Stimulated activated naive CD8-positive, alpha-beta T cell treated with anti-CD3 and anti-CD28 coated beads, Interleukin-15, Interleukin-2, amounts not matched to agents 100 U/mL and 50 U/mL, for 24 hours (primary cell): ENCODE measurements around the gene ITIH3.

Source experiments
- ATAC-seq: fragments of 150-1000 bp; cut with Tn5 transposase; one replicate; pipeline ENCODE4 v1.10.0; 2021
- DNase-seq: peaks from one replicate; pipeline ENCODE4 v3.0.0; 2021

Gene ITIH3

DNA sequence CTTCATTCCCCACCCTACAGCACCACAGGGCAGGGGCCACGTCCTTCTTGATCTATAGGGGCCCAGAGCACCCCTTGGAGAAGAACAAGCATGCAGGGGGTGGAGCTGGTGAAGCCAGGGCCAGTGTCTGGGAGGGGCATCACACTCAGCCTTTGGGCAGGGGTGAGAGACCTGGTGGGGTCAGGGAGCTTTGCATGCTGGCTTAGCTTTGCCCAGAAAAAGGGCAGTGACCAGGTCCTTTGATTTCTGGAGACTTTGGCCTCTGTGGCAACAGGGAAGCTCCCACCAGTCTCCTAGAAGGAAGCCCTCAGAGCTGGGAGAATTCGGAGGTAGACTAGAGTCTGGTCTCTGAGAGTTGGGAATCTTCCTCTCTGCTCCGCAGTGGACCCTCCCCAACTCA, 34.9 kb downstream of the ITIH3 start:
- ATAC-seq (no peak), DNase-seq (no peak)

DNA sequence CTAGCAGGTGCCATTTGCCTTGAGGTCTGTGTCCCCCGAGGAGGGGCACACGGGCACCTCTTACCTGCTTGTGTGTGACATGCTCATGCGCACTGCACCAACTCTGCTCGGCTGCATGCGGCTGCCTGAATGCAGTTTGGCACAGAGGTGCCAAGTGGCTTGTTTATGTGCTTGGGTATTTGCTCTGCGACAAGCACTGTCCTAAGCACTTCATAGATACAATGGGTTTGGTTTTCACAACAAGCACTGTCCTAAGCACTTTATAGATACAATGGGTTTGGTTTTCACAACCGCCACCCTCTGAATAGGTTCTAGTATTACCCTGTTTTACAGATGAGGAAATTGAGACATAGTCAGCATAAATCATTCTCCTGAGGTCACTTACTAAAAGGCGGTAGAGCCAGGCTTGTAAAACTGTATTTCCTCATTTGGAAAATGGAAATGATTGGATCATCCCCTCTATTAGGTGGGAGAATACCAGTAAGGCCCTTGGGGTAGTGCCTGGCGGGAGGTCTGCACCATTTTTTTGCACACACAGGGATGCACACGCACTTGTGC, 35.4 kb downstream of the ITIH3 start:
- no peak for DNase-seq
- no peak for ATAC-seq

DNA sequence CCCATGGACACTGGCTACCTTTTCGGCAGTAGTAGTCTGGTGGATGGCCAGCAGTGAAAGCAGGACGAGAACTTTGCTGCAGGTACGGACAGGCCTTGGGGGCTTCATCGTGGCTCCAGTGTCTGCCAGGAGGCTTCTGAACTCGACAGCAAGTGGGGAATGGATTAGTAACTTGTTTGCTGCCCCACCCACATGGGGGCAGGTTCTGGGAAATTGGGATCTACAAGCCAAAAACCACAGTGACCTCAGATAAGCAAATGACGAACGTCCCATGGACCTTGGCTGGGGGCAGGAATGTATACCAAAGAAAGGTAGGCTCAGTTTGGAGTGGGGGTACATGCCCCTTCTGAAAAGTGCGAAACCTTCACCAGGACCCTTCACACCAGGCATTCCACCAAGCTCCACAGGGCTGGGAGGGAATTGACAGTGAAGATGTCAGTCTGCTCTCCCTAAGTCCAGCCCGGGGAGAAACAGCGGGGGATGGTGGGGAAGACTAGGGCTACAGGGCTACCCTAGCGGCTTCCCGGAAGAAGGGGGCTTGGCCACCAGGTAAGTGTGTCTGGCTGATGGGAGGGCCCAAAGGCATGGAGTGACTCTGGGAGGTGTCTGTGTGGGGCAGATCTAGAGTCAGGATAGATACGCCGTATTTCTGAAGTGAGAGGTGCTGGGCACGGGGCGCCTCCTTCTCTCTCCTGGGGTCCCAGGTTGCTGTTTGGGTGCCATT, 36.1 kb downstream of the ITIH3 start, which contains the start of gene ITIH4:
Gene ITIH4 (minus strand): TSS at position 138 of the 724 bp plus-strand sequence. CDS start 30 bp downstream, at position 108.
- DNase-seq (no peak), ATAC-seq (no peak)

DNA sequence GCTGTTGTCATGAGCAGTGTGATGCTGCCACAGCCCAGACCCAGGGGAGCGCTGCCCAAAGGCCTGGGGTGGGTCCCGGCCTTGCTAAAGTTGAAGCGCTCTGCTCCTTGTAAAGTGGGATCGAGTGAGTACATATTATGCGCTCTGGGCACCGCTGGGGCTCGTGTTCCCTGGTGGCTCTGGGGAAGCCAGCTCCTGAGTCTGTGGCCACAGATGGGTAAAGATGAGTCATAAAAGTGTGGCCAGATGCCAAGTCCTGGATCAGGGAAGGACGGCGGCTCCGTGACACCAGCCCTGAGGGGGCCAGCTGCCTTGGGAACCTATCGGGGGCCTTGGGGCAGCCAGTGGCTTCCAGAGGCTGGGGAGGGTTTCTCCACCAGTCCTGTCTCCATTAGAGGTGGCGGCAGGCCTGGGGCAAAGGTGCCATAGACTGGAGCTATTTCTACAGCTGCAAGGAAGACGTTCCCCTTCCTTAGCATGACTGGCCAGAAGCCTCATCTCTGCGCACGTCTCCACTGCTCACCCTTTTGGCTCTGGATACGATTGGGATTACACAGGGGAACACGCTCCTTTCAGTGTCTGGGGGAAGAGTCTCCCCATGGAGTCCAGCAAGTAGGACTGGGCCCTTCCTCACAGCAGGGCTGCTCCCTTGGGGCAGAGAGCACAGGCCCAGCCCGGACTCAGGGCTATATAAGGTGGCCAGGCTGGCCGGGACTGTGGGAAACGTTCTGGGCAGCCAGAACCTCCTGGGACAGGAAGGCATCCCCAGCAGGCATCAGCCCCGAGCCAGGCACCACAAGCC, 37.1 kb downstream of the ITIH3 start:
- DNase-seq = no peak
- no peak for ATAC-seq

DNA sequence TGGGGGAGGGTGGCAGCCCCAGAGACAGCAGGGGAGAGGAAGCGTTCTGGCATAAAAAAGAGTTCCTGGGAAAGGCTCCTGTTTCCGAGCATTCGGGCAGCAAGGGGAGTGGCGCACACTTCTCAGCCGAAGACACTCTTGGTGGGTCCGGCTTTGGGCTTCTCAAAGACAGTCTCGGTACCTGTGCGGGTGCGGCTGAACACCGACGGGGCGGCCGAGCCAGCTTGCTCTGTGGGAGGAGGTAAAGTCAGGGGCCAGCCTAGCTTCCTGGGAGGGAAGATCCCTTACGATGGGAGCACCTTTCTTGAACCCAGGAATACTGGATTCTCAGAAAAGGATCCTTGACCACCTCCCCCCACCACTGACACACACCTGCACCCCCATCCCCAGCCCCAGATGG, 38.6 kb downstream of the ITIH3 start:
- ATAC-seq (no peak), DNase-seq (no peak)

DNA sequence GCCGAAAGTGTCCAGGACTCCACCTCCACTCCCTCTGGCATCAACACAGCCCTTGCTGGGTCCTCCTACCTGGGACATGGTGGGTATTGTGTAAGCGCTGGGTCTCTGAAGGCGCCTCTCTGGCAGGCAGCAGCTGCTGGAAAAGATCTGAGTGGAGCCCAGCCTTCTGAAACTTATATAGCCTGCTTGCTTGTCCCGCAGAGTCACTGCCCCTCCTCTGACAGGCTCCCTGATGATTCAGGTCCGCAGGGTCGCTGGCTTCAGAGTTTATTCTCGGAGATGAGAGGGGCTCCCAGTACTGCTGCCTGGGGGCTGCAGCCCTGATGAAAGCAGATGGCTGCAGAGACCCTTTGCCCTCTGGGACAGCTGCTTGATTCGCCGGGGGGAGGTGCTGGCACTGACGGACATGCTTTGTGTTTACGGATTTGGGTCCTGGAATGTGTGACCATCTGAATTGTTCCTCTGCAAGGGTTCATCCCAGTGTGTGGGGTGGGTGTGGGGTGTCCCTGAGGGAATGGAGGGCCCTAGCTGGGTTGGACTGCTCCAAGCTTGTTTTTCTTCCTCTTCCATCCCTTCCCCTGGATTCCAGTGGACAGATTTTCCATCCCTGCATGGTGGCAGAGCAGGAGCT, 40.4 kb downstream of the ITIH3 start, which contains the start of gene MUSTN1:
Gene MUSTN1 (minus strand): TSS at position 149 of the 631 bp plus-strand sequence. CDS start 71 bp downstream, at position 78.
- ATAC-seq = no peak
- no peak for DNase-seq

DNA sequence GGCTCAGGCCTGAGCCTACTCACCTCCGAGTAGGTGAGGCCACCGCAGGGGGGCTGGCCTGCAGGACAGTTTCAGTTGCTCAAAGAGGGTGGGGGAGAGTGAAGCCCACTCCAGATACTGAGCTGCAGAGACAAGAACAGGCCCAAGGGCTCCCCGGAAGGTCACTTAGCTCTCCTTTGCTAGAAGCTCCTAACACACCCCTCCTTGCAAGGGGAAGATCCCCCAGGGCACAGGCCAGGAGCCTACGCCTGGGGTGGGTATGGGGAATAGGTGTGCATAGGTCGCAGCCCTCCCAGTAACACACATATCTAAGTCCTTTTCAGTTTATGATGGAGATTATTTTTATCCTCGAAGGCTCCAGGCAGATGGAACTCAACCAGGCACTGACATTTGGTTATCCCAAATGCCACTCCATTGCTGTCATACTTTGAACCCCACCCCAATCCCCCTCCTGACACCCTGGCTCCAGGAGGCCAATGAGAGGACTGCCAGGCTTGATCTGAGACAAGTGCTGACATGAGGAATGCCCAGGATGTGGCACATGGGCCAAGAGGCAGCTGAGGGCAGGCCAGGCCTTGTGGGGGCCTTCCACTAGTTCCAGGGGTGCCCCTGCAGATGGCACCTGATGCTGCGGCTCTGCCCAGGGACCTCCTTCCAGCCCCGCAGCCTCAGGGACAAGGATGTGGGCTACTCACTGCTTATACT, 41.3 kb downstream of the ITIH3 start:
- ATAC-seq (no peak), DNase-seq (no peak)

DNA sequence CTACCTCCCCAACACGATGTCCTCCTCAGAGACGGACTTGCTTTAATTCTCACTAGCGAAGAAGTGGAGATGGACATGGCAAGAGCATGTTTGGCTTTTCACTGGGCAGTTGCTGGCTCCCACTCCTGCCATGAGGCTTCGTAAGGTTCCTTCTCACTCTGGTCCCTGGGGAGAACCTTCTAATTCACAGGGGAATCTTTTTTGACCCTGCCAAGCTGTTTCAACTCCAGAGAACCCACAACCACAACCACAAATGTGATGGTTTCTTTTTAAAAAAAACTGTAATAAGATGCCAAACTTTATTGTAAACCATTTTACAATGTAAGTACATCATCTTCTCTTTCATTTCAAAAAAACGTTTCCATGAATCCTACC, 41.9 kb downstream of the ITIH3 start:
- DNase-seq (no peak), ATAC-seq (no peak)

DNA sequence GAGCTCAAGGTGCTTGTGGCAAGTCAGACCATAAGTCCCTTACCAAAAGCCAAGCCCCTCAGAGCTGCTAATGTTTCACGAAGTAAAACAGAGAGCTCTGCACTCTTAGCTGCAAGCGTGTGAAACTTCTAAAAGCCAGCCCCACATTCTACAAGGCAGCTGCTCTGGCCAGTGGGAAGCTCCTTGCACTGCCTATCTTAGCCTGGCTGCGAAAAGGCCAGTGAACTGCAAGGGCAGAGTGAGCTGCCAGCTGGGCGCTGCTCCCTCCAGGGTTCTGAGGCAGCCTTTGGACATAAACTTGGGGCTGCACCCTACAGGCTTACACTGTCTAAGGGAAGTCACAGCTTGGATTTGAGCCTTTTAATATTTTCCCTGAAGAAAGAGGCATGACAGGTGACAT, 42.4 kb downstream of the ITIH3 start:
- no peak for DNase-seq
- ATAC-seq = no peak

DNA sequence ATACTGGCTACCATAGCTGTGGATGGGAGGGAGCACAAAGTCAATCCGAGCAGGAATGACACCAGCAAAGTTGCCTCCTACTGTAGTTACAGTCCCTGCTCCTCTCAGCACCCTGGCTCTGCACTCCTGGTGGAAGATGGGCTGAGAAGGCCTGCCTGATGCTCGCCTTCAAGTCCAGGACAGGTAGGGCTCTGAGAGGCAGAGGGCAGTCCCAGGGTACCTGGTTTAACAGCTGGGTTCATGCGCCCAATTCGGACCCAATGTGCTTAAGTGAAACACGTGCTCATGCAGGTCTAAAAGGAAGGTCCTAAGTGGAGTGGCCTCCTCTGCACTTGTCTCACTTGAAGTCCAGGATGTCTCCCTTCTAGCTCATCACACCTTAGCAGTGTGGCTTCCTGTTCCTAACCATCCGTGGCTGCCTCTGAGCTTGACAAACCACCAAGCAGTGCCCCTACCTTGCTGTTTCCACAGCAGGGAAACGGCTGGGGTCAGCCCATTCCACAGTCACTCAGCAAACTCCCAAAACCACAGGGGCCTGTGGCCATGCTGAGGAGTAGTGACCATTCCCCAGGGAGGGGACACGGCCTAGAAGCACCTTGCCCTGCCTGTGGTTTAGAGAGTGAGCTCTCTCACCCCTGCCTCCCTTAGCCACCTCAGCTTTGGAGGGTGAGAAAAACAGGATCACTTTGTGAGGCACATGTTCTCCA, 44.1 kb downstream of the ITIH3 start:
- ATAC-seq = peak; percentile 9
- DNase-seq = no peak

DNA sequence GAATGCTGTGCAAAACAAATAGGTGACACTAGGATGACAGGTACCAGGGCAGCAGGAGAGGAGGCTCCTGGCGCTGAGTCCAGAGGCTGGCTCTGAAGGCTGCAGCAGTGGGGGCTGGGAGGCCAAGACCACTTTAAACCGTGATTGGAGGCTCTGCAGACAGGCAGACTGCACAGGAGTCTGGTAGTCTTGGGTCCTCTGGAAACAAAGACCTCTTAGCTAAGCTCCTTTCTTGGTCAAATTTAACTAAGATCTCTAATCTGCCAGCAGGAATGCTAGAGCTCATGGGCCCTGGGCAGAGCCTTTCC, 44.6 kb downstream of the ITIH3 start:
- no peak for DNase-seq
- no peak for ATAC-seq

DNA sequence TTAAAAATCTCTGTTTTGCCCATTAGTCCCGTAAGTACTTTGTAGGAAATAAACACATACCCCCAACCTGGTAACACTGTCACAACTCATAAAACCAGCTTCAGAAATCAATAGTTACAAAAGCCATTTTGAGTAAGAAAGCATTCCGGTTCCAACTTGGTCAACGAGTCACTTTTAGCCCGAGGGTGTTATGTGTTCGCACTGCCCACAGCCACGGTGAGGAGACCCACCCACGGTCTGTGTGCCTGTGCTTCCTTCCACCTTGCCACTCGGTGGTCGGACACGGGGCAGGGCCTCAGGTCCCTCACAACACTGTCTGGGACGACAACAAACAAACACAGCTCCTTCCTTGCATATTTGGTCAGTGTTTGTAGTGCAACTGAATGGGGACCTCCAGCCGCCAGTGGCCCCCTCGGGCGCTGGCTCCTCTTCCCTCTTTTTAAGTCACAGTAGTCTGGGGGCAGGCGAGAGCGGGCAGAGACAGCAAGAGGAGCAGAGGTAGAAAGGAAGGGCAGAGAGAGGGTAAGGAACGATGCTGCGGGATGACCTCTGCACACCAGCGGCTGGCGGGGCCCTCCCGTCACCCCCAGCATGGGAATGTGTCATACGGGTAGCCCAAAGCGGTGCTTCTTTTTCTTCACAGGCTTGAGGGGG, 45.4 kb downstream of the ITIH3 start:
- ATAC-seq (no peak), DNase-seq (no peak)

DNA sequence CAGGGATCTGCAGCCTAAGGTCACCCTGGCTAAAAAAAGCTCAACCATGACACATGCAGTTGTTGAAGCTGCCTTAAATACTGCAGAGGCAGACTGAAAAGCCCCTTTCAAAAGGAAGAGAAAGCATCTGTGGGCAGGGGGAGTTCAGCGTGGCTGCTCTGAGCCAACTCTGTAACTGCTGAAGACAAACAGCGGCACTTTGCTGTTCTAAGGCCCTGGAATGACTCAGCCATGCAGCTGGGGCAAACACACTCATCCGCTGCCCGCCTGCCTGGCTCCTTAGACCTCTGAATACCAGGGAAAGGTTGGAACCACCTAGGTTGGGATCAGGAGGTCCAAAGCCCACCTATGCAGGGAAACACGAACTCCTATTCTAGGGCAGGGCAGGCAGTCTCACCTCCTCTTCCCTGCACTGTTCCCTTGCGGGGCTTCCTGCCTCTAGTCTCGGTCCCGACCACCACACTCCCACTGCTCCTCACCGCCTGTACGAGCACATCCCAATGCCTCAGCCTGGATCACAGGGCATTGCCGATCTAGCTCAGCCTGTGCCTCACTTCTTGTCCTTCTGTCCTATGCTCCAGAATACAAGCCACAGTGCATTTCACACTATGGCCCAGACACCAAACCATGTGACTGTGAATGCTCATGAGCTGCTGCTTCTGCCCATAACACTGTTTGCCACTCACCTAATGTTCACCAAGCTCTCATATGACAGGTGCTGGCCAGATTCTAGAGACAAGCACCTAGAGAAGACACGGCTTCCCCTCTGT, 46.8 kb downstream of the ITIH3 start:
- no peak for DNase-seq
- ATAC-seq = no peak

DNA sequence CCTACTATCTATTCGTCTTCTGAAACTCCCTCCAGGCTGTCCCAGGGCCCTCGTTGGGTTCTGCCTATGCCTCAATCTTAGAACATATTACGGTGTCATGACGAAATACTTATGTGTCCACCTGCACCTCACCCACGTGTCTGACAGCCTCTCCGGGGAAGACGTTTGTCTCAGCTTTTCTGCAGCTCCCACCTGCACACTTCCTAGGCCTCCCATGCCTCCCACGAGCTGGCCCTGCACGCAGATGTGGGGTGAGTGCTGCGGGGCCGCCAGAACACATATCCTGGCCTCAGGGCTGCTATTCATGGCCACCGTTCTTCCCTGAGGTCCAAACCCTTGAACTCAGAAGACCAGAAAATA, 47.4 kb downstream of the ITIH3 start:
- ATAC-seq (no peak), DNase-seq (no peak)

DNA sequence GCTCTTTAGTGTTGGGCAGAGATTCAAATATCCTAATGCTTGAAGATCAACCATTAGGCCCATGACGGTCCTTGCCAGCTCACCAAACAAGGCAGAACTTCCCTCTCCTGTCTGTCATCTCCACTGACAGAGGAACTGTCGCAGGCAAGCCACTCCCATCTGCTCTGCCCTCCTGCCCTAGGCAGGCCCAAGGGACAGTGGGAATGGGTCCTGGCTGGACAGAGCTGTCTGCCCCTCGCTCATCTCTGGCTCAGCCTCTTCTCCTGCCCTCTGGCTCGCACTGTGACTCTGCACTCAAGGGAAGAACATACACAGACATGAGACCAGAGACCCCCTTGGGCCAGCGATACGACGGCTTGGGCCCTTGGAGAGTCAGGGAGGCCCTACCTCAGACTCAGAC, 47.8 kb downstream of the ITIH3 start:
- DNase-seq = no peak
- no peak for ATAC-seq

DNA sequence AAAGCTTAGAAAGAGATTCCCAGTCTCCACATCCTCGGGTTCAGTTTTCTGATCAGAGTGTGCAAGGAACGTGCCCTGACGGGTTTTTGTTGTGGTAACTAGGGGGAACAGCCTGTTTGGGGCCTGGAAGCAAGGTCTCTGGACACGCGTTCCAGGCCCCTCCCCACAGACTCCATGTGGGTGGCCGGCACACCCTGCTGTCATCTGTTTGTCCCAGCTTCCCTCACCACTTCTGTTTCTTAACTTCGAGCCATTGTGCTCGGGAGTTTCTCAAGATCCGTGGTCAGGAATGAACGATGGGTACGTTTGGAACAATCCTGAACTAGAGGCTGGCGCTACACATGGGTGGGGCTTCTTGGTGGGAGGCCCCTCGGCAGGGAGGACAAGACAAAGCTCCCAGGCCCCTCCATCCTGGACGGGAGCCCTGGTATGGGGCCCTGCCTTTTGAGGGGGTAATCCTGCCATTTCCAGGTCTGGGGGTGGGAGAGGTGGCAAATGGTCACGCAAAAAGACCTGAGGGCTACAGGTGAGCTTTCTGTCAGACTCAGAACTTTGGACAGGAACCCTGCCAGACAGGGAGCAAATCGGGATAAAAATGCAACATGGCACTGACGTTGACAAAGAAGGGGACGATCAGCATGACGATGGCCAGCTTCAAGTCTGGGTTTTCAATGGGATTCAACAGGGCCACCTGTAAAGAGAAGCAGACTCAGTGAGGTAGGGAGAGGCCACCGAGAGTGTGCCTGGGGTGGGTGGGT, 48.7 kb downstream of the ITIH3 start:
- ATAC-seq = no peak
- no peak for DNase-seq

DNA sequence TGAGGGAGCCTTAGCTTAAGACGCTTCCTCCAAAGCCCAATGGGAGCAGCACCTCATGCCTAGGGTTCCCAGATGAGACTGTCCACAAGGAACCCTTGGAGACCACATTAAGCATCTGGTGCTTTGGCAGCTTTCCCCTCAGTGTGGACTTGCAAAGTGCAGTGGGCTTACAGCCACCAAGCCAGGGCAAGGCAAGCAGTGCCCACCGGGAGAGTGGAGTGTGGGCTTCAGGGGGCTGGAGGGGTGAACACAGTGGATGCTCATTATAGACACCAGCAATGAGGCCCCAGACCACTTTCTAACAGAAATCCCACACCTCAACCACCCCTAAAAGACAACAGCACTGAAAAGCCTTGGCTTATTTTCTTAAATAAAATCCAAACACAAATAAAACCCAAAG, 49.3 kb downstream of the ITIH3 start:
- DNase-seq = no peak
- no peak for ATAC-seq

DNA sequence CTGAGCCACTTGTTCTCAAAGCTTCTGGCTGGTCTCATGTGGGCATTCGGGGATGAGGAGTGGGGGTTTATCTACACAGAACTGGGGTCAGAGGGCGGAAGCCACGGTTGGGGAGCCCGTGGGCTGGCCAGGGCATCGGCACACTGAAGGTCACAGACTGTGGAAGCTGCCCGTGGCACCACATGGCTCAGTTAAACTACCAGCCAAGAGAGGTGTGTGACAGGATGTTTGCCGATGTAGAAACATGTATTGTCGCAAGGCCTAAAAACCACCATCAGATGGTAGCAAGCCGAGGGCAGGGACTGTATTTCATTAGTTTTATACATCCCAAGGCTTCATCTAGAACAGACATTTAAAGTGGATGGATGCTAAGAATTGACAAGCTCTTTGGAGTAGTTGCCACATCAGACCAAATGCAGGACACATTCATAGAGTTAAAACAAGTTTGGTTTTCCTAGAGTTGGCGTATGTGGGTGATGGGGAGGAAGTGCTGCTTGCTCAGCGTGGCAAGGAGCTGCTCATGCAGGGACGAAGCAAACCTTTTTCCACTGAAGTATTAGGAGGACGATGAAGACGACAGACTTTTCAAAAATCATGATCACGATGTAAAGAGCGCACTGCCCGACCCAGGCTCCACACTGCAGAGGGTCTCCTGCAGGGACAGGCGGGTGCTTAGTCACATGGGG, 49.8 kb downstream of the ITIH3 start:
- no peak for DNase-seq
- no peak for ATAC-seq

DNA sequence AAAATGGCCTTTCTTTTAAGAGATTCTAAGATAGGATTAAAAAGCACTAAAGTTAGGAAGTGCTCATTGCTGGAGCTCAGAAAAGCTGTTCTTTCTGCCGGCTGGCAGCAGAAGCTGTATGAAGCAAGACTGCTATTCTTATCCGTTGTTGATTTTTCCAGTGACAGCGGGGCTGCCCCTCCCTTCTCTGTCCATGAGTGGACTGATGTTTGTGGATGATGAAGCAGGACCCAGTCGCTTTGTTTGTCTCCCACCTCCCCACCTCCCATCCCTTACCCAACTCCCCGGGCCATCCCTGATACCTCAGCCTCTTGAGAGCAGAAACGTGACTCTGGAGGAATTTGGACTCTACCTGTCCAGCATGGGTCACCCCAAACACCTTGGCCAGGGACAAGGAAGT, 50.6 kb downstream of the ITIH3 start:
- no peak for ATAC-seq

More for the DNA sequence above, 50.6 kb downstream of the ITIH3 start:
- no peak for DNase-seq
